Bronchus fibroblast of lung (primary cell): ENCODE results near the gene KISS1. TPM values are rescaled to one million over a fixed set of nuclear protein-coding genes. Genes with fewer than 3 reads are reported as not detected.

Source experiments
- total RNA-seq: library from RNA; depleted of rRNA; stranded (reverse); fragments of >200 nt; gene quantifications from 2 replicates; pipeline ENCODE4 v1.2.3, GENCODE V29; 2015

KISS1 gene, protein sequence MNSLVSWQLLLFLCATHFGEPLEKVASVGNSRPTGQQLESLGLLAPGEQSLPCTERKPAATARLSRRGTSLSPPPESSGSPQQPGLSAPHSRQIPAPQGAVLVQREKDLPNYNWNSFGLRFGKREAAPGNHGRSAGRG
- total RNA-seq, result 7.6 and 7.9 TPM in 2 replicates

DNA sequence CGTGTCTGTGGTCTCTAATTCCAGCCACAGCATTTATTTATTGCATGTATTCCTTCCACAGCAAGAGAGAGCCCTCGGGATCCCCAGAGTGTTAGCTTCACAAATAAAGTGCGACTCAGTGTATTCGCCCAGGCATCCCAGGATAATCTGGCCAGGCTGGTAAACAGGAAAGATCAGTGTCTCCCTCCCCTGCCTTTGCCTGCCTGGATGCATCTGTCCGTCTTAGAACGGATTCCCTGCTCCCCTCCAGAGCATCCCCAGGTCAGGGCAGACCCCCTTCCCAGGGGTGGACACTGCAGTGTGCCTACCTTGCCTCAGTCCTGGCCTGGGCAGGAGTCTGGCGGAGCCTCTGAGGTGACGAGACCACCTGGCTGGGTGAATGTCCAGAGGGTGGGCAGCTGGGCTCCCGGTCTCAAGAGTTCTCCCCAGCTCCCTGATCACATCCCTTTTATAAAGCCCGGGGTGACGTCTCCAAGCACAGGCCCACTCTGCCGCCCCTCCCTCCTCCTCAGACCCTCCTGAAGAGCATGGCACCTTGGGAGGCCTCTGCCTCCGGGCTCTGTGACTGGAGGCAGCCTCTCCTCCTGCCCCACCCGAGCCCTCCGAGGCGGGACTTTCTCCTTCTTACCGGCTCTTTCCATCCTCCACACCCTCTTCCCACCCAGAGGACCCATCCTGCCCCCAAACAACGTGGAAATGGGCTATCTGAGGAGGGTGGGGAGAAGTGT lies at the start of gene KISS1:
Gene KISS1, minus strand, starts transcription at position 424 of the 728 bp plus-strand sequence. CDS start 3,615 bp downstream, outside the sequence.

DNA sequence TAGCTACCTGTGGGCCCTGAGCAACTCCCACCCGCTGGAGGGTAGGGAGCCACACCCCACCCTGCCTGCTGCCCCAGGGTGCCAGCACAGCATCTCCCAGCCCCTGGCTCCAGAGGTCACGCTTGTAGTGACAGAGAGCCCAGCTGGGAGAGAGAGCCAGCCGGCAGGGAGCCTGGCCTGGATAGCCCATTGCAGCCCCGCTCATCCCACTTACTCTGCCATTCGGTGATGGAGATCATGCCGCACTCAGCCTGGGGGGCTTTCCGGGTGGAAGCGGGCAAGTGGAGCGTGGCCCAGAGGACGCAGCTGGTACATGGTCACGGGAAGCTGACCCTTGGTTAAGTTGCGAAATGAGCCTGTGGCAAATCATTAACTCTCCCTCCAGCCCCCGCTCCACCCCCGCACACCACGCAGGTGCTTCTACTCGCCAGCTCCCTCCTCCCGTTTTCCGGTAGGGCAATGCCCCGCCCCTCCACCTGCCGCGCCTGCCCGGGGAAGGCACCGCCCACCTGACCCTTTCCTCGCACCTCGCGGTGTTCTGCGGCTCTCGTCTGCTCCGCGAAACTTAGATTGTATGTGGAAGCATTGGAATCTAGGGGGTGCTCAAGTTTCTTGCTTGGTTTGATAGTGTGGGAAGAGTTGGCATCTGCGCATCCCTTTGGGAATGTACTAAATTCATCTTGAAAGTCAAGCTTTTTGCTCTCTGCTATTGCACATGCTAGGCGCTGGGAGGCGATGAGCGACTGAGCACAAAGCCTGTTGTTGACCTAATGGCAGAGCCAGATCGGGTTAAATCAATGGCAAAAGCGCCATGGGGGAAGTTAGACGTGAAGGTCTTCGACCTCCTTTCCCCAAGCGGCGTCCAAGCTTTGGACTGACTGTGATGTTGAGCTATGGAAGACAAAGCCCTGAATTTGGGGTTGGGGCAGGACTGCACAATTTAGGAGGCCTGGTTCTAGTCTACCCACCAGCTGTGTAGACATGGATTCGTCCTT lies 17.7 kb upstream of the KISS1 start, which contains the start of gene GOLT1A:
Gene GOLT1A, minus strand, starts transcription at position 321 of the 995 bp plus-strand sequence. Its CDS starts 82 bp downstream, at position 239.

DNA sequence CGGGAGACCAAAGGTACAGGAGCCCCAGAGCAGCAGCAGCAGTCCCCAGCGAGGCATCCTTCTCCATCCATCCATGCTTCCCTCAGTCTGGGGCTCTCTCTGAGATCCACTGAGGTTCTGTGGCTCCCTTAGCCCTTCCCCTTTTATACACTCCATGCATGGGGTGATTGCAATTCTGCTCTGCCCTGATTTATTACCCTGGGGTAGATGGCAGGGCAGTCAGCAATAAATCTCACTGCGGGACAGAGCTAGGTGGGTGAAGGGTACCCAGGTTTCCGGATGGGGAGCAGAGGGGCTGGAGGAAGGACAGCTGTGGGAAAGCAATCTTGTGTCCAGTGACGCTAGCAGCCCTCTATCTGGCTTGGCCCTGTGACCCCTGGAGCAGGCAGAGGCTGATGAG lies 30.1 kb downstream of the KISS1 start, which contains the start of gene REN:
Gene REN, minus strand, starts transcription at position 119 of the 400 bp plus-strand sequence. Its CDS starts 44 bp downstream, at position 75.

DNA sequence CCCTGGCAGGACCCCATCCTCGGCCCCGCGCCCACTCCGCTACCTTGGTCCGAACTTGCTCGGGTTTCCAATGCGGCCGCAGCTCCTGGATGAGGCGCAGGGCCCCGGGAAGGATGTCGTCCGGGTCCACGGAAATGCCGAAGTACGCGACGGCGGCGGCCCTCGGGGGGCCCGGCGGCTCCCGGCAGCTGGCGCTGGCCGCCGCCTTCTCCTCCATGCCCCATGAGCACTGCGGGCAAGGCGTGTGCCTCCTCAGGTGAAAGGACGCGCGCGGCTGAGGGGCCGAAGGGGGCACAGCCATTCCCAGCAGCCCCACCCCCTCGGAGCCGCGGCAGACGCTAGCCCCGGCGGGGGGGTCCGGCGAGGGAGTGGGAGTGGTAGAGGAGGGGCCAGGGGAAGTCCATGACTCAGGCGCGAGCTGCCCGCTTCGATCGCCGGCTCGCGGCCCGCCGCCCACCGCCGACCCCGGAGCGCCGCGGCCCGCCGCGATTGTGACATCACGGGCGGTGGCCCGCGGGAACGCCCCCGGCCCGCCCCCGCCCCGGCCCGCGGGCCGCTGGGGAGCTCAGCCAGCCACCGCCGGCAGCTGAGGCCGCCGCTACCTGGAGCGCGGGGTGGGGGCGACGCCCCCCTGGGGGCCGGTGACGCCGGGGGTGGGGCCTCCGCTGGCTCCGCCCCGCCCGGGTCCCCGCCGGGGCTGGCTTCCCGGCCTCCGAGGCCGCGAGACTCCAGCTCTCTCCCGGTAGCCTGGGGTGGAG lies 44.6 kb downstream of the KISS1 start, which contains the start of gene ETNK2:
Gene ETNK2, minus strand, starts transcription at position 493 of the 758 bp plus-strand sequence. Its CDS starts 192 bp downstream, at position 301.

Other genes with a start within 250 kb of the KISS1 start
- 5.6 and 7.1 TPM in 2 replicates for gene SOX13, start 123.4 kb downstream of the KISS1 start, total RNA-seq
- 7.9 and 8.3 TPM in 2 replicates for gene ETNK2, start 44.4 kb downstream of the KISS1 start, total RNA-seq
- gene REN, start 30.2 kb downstream of the KISS1 start, total RNA-seq, result 0.15 and 0.67 TPM in 2 replicates
- gene GOLT1A, start 17.5 kb upstream of the KISS1 start, total RNA-seq, result not detected in 2 replicates
- 1.0 TPM in 2 replicates for gene PLEKHA6, start 163.4 kb upstream of the KISS1 start, total RNA-seq
- gene PPP1R15B, start 215.3 kb upstream of the KISS1 start, total RNA-seq, result 17.5 and 17.7 TPM in 2 replicates